Activated B cell treated with CpG ODN at 0.5 μM for 24 hours (primary cell): Measurements from ENCODE around the gene SLC9A9. TPM values are rescaled to one million over a fixed set of nuclear protein-coding genes. Genes with fewer than 3 reads are reported as not detected.

Experiments used
- ATAC-seq: fragments of 200-7000 bp; cut with Tn5 transposase; one replicate; pipeline ENCODE4 v1.10.0; 2021; ENCODE audit warnings: low read depth, mild to moderate bottlenecking, moderate library complexity
- CTCF ChIA-PET: fragments of 350-600 bp; sonication (Branson Sonifier 250); formaldehyde crosslinking; loops from one replicate; lab custom pipeline; 2021; ENCODE audit warnings: antibody characterized with exemption; lab: Charles Lee
- POLR2A ChIA-PET: fragments of 350-600 bp; sonication (Branson Sonifier 250); formaldehyde crosslinking; loops from one replicate; lab custom pipeline; 2021; ENCODE audit warnings: antibody characterized with exemption; lab: Charles Lee
- DNase-seq: peaks from one replicate; pipeline ENCODE4 v3.0.0; 2022
- H3K27ac Mint-ChIP-seq: one replicate; pipeline ENCODE4 v1.8.0; 2020; ENCODE audit warnings: mixed read lengths
- H3K27me3 Mint-ChIP-seq: one replicate; pipeline ENCODE4 v1.8.0; 2021; ENCODE audit warnings: mixed read lengths
- H3K36me3 Mint-ChIP-seq: one replicate; pipeline ENCODE4 v1.8.0; 2021; ENCODE audit warnings: low read depth, mixed read lengths
- H3K4me1 Mint-ChIP-seq: one replicate; pipeline ENCODE4 v1.8.0; 2021; ENCODE audit warnings: mixed read lengths
- H3K4me3 Mint-ChIP-seq: one replicate; pipeline ENCODE4 v1.8.0; 2020; ENCODE audit warnings: mild to moderate bottlenecking, mixed read lengths
- H3K9me3 Mint-ChIP-seq: one replicate; pipeline ENCODE4 v1.8.0; 2020; ENCODE audit warnings: mixed read lengths
- CTCF ChIP-seq: fragments of 200-600 bp; IDR thresholded peaks from one replicate; pipeline ENCODE4 v1.8.0; 2022; ENCODE audit warnings: antibody characterized with exemption, mild to moderate bottlenecking
- intact Hi-C: fragments of 100-400 bp; cut with micrococcal nuclease; formaldehyde crosslinking; loops from one replicate; pipeline ENCODE4 v1.15.1; 2024
- total RNA-seq: library from RNA; stranded (reverse); gene quantifications from 2 replicates; pipeline ENCODE4 v1.2.3, GENCODE V29; 2022

SLC9A9 gene
- total RNA-seq, 1 donor from 2014 or later, result 9.4 TPM

- H3K9me3 Mint-ChIP-seq, result peaks cover 3% of the 10 kb centered on the region
- DNase-seq (no peak), ATAC-seq (no peak)
- peaks cover 4% of the 10 kb centered on the region for H3K36me3 Mint-ChIP-seq
- H3K4me1 Mint-ChIP-seq, result peaks cover 33% of the 10 kb centered on the region
- CTCF ChIA-PET, result no interaction called here
- intact Hi-C loops, result loop anchor here (5.0 kb wide), 1 partner anchor 43 kb away; no protein-coding TSS in a partner anchor
- H3K27ac Mint-ChIP-seq, result no peak overlapping the region
- H3K4me3 Mint-ChIP-seq, result no peak overlapping the region
- no peak for TF ChIP-seq CTCF
- no peaks in the 10 kb centered on the region for H3K27me3 Mint-ChIP-seq
- POLR2A ChIA-PET, result no interaction called here
These were observed 17.5 kb downstream of the SLC9A9 start for GRCh38 chr3:143830786-143831185.

GRCh38 chr3:143830063-143830462 lies 18.2 kb downstream of the SLC9A9 start:
- no peak for DNase-seq
- no peak overlapping the region for H3K27ac Mint-ChIP-seq
- ATAC-seq, result no peak
- H3K9me3 Mint-ChIP-seq, result peaks cover 3% of the 10 kb centered on the region
- peaks cover 4% of the 10 kb centered on the region for H3K36me3 Mint-ChIP-seq
- peaks cover 36% of the 10 kb centered on the region for H3K4me1 Mint-ChIP-seq
- CTCF ChIA-PET, result no interaction called here
- intact Hi-C loops, result loop anchor here (5.0 kb wide), 1 partner anchor 43 kb away; no protein-coding TSS in a partner anchor
- no peak overlapping the region for H3K4me3 Mint-ChIP-seq
- POLR2A ChIA-PET, result no interaction called here
- H3K27me3 Mint-ChIP-seq, result no peaks in the 10 kb centered on the region
- TF ChIP-seq CTCF, result no peak

GRCh38 chr3:143827425-143827824 lies 20.8 kb downstream of the SLC9A9 start:
- ChIA-PET POLR2A (no interaction called here), CTCF (no interaction called here)
- H3K4me1 Mint-ChIP-seq, result peaks cover 42% of the 10 kb centered on the region
- DNase-seq, result no peak
- no peak for TF ChIP-seq CTCF
- no peak overlapping the region for H3K4me3 Mint-ChIP-seq
- no peaks in the 10 kb centered on the region for H3K27me3 Mint-ChIP-seq
- intact Hi-C loops, result no loop called here
- no peak for ATAC-seq
- peaks cover 4% of the 10 kb centered on the region for H3K36me3 Mint-ChIP-seq
- H3K27ac Mint-ChIP-seq, result no peak overlapping the region
- peaks cover 3% of the 10 kb centered on the region for H3K9me3 Mint-ChIP-seq

- ATAC-seq, result peak; percentile 40
- H3K4me1 Mint-ChIP-seq, result peaks cover 41% of the 10 kb centered on the region
- peak overlapping the region; percentile 1 for H3K4me3 Mint-ChIP-seq
- H3K27ac Mint-ChIP-seq, result peak overlapping the region; percentile 50
- H3K9me3 Mint-ChIP-seq, result peaks cover 3% of the 10 kb centered on the region
- intact Hi-C loops, result no loop called here
- peaks cover 4% of the 10 kb centered on the region for H3K36me3 Mint-ChIP-seq
- DNase-seq, result no peak
- no peaks in the 10 kb centered on the region for H3K27me3 Mint-ChIP-seq
- ChIA-PET CTCF (no interaction called here), POLR2A (interaction anchor here (0.7 to 1.2 kb wide), 3 partner anchors 14 to 145 kb away, joined by 3 to 6 read pairs (median 4); partner anchors contain the start of gene DIPK2A)
- no peak for TF ChIP-seq CTCF
These were observed 22.0 kb downstream of the SLC9A9 start for GRCh38 chr3:143826296-143826695.

GRCh38 chr3:143825513-143825912 lies 22.8 kb downstream of the SLC9A9 start:
- intact Hi-C loops, result no loop called here
- peak overlapping the region; percentile 11 for H3K4me3 Mint-ChIP-seq
- ChIA-PET POLR2A (interaction anchor here (1.0 to 1.2 kb wide), 2 partner anchors 15 to 146 kb away, joined by 3 to 7 read pairs; partner anchors contain the start of gene DIPK2A), CTCF (interaction anchor here (1.3 kb wide), 1 partner anchor 50 kb away, joined by 3 read pairs; no protein-coding TSS in a partner anchor)
- H3K9me3 Mint-ChIP-seq, result peaks cover 3% of the 10 kb centered on the region
- peaks cover 38% of the 10 kb centered on the region for H3K4me1 Mint-ChIP-seq
- no peak for TF ChIP-seq CTCF
- peak overlapping the region; percentile 60 for H3K27ac Mint-ChIP-seq
- no peaks in the 10 kb centered on the region for H3K27me3 Mint-ChIP-seq
- peaks cover 4% of the 10 kb centered on the region for H3K36me3 Mint-ChIP-seq
- ATAC-seq (peak; percentile 77), DNase-seq (no peak)
